Measurements from ENCODE around the gene ATOH8.
"Not testable (repeated sequence)": the region's sequence is repeated elsewhere in the genome, so short reads cannot be mapped to it uniquely, and the experiment has no call there.

The ATOH8 gene

DNA sequence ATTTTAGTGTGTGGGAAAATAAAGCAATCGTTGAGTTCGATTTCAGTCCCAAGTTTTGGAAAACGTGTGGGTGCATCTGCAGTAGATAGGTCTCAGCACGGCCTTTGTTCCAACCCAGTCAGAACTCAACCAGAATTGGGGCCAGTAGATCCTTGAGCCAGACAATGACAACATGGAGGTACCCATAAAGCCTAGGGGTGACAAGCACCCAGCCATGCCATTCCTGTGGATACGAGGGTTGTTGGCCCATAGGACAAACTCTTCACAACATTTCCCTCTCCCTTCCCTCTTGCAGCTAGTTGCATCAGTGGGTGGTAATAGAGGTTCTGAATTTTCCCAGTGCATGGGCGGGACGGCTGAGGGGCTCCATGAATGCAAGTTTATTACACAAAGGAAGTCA, 74.9 kb downstream of the ATOH8 start:
- DNase-seq (ENCODE audit: low read depth): no peak

DNA sequence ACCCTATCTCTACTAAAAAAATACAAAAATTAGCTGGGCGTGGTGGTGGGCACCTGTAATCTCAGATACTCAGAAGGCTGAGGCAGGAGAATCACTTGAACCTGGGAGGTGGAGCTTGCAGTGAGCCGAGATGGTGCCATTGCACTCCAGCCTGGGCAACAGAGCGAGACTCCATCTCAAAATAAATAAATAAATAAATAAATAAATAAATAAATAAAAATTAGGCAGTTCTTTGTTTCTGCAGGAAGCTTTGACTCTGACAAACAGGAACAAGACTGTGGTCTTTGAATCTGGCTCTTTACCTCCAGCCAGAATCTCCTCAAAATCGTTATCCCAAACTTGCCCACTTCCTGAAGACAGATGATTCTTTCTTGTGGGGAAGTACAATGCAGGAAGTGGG, 75.6 kb downstream of the ATOH8 start:
- not testable (repeated sequence) for DNase-seq (ENCODE audit: low read depth)

DNA sequence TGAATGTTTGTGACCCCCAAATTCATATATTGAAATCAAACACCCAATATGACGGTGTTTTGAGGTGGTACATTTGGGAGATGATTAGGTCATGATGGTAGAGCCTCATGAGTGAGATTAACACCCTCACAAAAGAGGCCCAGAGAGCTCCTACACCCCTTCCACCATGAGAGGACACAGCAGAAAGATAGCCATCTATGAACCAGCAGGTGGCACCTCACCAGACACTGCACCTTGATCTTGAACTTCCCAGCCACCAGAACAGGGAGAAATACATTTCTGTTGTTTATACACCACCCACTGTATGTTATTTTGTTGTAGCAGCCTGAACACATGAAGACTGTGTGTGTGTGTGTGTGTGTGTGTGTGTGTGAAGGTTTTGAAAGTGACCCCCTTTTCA, 76.9 kb downstream of the ATOH8 start:
- DNase-seq (ENCODE audit: low read depth): no peak

DNA sequence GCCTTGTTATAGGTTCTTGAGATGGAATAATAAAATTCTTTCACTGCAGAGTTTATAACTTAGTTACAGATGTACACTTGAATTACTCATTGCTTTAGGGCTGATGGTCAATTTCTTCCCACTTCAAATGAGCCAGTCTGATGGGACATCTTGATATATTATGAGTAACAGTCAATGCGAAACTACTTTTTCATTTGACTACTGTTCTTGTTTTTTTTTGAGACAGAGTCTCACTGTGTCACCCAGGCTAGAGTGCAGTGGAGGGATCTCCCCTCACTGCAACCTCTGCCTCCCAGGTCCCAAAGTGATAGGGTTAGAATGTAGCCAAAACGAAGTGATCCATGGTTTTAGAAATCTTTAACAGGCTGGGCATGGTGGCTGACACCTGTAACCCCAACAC, 77.9 kb downstream of the ATOH8 start:
- DNase-seq (ENCODE audit: low read depth): no peak

DNA sequence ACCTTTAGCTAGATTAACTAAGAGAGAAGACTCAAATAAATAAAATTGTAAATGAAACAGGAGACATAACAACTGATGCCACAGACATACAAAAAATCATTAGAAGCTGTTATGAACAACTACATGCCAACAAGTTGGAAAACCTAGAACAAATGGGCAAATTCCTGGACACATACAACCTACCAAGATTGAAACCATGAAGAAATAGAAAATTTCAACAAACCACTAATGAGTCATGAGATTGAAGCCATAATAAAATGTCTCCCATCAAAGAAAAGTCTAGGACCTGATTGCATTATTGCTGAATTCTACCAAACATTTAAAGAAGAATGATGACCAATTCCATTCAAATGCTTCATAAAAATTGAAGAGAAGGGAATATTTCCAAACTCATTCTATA, 80.7 kb downstream of the ATOH8 start:
- DNase-seq (ENCODE audit: low read depth): no peak

All from CMK (cell line).